GM21786 (cell line): ENCODE results near the gene XCL1.

Experiments
- ATAC-seq: cut with Tn5 transposase; IDR thresholded peaks from one replicate; pipeline ENCODE4 v1.9.1; 2021; ENCODE audit not compliant: unreplicated experiment

The XCL1 gene

DNA sequence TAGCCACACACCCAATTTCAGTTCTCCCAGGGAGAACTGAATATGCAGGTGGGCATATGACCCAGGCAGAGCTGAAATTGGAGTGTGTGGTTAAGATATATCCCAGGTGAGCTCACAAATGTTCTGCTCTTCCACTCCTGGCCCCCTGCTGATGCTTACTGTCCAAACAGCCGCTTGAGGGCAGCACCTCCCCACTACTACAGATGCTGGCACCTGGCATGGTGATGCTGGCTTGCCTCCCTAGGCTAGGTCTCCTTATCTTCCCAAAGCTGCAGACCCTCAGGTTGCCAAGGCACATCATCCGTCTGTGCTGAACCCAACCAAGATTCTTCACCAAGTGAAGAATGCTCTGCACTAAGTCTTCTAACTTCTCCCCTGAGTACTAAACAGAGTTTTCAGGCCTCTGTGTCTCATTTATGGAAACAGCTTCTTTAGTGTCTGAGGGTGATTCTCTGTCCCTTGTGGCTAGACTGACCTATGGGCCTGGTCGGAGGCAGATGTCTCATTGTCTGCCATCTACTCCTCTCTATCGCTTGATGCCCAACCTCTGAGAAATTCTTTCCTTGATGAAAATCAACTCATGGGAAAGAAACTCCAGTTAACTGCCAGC, 27.2 kb downstream of the XCL1 start:
- ATAC-seq = no peak

DNA sequence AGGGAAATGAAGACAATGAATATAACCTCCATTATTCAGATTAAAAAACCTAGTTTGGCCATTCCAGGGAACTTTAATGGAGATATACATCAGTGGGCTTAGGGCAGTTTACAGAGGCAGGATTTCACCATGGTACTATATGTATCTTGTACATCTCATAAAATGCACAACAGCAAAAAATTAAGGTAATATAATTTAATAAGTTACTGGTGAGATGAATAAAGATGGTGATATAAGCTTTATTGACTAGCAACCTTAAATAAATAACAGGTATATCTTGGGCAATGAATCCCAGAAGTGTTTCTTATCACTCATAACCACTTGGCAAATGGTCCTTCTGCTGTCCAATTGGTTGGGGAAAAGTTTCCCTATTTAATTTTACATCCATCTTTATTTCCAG, 29.0 kb downstream of the XCL1 start:
- ATAC-seq = no peak

DNA sequence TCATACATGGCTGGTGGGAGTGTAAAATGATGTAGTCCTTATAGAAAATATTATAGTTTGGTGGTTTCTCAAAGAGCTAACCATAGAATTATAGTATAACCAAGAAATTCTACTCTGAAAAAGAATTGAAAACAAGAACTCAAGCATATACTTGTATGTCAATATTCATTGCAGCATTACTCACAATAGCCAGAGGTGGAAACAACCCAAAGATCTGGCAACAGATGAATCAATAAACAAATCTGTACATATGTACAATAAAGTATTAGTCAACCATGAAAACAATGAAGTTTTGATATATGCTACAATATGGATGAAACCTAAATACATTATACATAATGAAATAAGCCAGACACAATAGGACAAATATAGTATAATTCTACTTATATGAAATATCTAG, 29.7 kb downstream of the XCL1 start:
- no peak for ATAC-seq

DNA sequence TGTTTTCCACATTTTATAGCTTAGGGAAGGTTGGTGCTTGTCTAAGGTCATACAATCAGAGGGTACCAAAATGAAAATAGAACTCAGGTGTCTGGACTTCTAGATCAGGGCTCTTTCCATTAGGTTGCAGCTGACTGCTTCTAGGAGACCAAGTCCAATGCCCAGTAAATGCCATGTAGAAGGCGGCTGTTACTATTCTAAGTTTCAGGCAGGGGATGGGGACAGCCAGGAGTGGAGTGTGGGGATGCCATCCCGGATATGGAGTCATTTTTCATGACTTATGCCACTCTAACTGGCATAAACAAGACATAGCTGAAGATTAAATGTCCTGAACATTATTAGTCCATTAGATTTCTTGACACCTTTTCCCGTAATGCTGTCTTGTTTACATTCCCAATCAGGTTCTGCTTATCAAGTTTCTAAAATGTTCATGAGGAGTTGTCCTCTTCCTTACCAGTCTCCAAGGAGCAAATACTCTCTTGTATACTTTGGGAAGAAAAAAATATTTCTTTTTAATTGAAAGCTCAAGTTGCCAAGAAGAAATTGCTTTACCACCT, 31.5 kb downstream of the XCL1 start:
- ATAC-seq = no peak

DNA sequence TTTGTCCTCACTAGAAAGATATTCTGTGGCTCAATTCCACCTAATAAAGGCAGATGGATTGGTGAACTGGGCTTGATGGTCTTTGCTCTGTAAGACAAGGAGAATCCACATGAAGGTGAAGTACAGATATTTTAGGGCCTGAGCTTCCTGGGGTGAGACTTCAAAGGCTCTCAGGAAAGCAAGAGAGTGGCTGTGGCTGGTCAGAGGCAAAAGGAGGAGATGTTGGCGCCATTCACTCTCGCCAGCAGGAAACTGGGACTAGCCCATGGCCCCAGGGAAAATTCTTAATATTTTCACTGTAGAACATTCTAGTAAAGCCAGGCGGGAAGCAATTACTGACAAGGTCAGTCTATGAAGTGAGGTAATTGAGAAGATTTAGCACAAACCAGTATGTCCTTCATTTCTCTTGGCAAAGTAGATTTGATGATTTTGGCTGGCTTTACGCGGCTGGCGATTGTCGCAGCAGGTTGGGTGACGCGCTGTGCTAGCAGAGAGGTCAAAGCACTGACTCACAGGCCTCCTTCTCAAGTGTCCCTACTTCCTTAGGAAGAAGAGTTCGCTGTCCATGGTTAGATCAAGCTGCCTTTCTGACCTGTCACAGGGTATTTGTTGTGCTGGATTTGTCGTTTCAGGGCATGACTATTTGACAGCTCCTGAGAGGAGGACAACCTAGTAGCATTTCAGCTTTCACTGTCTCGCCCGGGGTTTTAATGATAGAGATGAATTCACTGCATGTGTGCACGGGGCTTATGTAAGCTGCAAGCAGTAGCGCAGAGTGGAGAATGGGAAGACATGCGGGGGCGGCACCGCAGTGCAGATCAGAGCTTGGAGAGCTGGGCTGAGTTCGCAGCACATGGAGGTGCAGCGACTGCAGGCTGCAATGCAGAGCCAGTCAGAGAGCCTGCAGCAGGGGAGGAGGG, 32.7 kb downstream of the XCL1 start:
- ATAC-seq = no peak

DNA sequence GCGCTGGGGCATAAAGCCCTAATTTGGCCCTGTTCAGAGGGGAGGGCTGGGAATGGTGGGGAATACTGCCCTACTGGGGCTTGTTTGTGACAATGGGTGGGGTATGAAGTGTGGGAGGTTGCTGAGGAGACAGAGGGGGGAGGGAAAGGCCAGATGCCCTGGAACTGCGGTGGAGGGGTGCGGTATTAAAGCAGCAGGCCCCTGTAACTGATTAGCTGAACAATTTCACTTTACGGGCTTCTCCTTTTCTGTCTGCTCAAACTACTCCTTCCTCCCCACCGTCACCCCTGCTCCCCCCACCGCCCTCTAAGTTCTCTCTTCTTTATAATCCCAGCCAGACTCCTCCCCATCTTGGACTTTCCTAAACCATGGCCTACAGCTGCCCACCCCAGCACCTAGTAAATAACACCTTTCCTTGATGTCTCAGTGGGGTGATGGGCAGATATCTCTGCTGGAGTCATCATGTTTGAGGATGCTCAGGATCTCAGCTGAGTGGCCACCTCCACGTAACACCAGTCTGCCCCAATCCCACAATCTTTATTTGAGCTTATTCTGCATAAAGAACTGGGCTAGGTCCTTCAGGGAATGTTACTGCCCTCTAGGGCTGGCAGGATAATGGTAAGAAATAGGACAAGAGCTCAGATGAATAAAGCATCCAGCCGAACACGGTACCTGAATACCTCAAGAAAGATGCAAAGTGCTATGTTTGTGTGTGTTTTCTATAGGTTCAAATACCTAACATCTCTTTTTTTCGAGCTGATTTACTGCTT, 33.5 kb downstream of the XCL1 start:
- ATAC-seq = no peak

DNA sequence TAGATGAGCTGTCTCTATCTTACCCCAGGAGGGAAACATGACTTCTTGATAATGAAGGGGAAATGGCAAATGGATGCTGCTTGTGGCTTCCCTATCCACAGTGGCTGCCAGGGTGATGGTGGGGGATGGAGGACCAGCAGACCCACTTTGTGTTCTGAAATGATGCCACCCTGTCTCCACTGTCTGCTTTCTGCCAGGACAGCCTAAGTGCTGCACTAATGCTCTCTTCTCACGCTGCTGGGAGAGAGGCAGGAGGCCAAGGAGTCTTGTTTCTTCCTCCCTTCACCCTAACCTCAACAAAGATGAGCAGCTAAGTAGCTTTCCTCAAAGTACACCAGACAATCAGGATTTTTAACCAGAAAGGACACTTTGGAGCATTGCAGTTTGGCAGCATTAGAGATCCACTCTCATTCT, 36.6 kb downstream of the XCL1 start:
- no peak for ATAC-seq

DNA sequence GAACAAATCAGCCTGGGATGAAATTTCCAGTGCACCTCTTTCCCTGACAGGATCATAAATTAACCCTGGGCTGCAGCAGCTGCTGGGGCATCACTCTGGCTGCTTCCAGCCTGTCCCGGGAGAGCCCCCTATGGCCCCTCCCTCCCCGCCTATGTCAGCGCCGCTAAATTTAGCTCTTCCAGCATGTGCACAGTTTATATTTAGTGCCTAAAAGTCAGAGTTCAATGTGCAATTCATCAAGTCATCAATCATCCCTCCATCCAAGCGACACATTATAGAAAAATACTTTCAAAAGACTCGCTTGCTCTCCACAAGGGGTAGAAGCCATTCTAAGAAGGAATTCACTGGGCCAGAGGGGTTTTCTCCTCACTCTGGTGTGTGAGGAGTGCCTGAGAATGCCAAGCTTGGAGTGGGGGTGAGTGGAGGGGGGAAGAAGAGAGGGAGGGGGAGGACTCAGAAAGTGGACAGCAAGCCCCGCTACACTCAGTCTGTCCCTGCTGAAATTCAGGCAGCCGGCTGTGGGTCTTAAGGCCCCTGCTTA, 37.4 kb downstream of the XCL1 start:
- no peak for ATAC-seq

DNA sequence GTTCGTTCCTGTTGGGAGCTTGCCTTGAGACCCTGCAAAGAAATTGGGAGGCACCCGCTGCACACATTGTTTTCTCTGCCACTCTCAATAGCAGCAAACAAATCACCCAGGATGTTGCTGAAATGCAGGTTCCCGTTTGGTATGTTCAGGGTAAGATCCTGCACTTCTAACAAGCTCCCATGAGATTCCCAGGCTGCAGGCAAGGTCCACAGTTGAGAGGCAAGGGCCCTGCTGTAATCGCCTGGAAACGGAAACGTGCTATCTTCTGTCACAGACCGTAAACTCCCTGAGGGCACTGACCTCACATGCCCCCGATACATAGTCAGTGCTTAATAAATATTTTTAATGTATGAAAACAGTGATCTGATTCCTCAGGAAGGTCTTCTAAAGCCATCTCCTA, 37.8 kb downstream of the XCL1 start:
- no peak for ATAC-seq

DNA sequence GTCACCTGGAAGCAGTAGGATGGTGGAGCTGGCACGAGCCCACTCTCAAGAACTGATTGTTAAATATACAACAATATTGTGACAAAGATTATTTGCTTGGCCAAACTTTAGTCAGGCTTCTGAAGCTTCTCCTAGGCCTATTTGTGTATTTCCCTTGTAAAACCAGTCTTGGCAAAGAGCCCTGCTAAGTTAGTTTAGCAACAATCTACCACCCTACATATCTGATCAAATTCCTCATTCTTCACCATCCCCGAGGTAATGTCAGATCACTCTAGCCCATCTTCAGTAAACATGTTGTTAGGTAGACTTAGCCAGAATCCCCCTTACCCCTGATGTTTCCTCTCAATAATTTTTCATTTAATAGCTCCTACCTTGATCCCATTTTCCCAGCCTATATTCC, 39.6 kb downstream of the XCL1 start:
- no peak for ATAC-seq

DNA sequence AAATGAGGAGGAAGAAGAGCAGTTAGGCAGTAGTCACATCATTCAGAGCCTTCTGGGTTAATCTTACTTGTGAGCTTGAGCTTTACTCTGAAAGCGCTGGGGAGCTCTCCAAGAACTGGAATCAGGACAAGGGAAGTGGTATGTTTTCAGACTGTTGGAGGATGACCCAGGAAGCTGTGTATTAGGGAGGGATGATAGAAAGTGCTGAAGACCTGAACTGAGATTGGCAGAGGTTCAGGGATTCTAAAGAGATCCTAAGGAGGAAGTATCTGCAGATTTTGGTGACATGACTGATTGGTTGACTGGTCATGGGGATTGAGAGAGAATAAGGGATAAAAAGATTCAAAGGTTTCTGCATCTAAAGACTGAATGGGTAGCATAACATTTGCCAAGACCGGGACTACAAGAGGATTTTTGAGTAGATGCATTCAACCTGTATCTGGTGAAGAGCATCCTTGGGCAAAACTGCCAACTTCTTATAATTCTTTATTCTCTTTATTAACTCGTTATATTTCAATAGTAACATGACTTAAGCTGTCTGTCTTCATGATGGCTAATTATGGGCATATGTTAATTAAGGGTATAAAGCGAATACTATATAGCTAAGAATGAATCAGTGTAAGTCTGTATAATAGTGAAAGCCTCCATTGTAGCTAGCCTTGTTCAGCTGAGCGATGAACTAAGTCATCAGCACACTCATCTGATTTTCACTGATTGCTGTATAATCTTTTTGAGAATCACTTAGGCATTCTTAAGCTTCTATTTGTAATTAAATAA, 41.8 kb downstream of the XCL1 start:
- no peak for ATAC-seq

DNA sequence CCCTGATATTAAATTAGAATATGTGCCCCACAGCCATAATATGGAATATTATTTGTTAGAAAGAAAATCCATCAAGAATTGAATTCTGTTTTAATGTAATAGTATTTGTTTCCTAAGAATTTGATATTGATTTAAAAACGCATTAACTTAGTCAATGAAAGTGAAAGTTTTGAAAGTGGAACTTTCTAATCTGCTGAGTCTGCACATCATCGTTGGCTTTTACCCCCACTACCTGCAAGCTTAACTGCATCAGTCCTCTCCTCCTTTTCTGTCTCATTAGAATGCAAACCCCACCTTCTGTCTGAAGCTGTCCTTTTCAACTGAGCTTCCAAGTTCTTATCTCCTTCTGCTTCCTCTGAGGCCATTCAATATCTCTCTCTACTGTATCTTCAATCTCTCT, 42.5 kb downstream of the XCL1 start:
- no peak for ATAC-seq

DNA sequence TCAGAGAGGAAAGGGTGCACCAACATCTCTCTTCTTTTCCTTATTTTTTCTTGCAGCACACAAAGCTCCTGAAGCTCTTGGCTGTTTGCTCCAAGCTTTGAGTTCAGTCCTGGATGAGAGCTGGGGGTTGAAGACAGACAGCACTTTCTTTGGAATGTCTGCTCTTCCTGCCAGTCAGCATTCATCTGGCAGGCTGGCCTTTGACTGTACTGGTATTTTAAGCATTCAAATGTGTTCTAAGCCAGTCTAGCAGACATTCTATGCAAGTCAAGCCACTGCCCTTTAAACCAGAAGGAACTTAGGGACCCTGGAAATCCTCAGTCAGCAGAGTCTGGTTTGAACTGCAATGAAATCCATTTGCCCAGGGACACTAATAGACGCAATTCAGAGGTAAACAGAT, 45.0 kb downstream of the XCL1 start:
- no peak for ATAC-seq

DNA sequence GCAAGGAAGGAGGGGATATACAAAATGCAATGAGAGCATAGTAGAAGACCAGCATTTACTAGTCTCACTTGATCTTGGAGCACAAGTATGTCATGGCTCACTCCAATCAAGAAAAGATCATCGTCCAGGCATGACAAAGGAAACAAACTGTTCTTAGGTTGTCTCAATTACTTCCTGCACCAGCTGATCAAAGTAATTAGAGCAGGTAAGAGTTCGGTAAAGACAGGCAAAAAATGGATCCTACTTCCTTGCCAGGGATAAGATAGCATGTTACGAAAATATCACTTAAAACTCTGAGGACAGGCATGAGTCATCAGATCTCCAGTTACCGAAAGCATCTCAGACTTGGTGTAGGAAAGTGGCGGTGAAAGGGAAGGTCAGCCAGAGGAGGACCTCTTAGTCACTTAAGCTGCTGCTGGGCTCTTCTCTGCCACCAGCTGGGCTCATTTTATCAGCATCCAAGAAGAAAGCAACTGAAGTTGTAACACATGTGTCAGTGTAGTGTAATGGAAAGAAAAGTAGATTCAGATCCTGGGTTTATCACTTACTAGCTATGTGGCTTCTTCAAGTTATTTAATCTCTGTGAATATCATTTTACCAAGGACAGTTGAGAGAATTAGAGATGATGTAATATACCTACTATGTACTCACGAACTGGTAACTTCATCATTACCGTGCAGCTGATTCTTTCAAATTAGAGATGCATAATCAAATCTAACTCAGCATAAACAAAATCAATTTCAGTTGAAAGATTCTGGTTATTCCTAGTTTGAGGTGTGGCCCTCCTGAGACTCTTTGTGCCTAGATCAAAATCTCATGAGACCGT, 46.8 kb downstream of the XCL1 start:
- no peak for ATAC-seq

DNA sequence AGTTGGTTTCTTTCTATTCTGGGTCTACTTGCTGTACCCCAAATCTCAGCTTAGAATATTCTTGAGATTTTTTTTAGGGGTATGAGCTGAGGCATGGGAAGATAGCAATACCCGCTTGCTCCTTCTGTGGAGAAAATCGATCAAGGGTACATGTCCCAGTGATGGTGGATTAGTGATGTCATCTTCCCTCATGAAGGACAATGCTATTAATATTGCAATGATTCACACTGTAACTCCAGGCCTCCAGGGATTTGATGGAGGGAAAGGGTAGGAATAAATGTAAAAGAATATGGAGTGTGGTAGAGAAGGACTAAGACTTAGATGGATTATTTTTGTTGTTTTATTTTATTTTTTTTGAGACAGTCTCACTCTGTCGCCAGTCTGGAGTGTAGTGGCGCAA, 47.4 kb downstream of the XCL1 start:
- no peak for ATAC-seq

DNA sequence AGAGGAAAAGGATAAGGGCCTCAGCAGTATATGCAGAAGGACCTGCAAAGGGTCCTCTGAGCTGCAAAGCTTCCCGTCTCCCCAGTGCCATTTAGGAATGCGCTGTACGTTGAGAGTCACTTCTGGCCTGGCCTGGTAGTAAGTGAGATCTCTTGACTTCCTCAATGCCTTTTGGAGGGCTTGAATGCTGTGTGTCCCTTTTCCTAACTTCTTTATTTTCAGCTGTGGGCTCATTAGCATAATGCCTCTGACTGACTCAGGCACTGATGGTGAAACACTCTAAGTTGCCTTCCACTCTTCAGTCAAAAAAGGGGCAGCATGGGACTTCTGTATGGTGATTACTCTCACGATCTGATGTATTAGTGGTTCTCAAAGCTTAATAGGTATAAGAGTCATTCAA, 49.9 kb downstream of the XCL1 start:
- ATAC-seq = no peak

DNA sequence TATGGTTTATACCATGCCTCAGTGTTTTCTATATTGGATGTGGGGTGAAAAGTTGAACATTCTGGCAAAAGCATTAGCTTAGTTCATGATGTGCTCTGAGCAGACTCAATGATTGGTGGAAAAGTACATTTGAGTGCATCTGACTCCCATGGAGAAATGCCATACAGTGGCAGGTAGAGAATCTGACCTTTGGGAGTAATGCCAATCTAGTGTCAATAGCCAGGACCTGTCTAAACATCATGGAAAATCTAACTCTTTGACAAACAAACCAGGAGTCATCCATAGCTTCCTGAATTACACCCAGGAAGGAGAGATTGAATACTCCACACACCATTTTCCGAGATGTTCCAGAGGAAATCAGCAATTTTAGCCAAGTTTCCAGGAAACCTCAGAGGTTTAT, 51.0 kb downstream of the XCL1 start:
- no peak for ATAC-seq

DNA sequence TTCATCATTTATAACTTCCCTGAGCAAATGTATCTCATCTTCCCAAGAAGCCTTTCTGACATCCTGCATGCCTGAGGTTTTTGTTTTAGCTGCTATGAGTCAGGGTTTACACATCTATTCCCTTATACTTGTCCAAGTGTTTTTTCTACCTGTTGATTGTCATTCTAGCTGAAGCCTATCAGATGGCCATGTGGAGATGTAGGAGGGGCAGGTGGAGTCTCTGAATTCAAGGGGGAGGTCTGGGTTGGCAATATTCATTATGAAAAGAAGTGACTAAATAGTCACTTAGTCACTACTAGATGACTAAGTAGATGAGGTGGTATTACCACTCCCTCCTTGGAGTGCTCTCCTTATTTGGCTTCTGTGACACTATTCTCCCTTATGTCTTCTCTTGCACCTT, 52.4 kb downstream of the XCL1 start:
- ATAC-seq = no peak

DNA sequence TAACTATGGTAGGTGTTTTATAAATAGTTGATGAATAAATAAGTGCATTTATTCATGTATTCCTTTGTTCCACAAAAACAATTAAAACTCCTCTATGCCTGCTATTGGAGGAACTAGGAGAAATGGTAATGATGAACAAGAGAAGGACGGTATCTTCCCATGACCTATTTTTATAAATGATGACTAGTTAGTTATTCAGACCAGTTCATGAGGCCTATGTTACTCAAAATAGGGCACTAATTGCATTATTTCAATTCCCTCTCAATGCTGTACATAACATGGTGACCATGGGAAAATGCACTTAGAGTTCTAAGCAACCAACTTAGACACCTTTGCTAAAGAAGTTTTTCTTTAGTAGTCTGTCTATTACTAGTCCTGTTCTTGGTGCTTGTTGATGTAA, 53.1 kb downstream of the XCL1 start:
- no peak for ATAC-seq
